SHP77 treated with DMSO at 0.1 percent for 48 hours (cell line): ENCODE measurements around the gene PIGL.
A peak's percentile ranks its signal among the peaks of the same experiment; 100 is the strongest.
"Not testable (repeated sequence)": the region's sequence is repeated elsewhere in the genome, so short reads cannot be mapped to it uniquely, and the experiment has no call there.

Experiments used
- DNase-seq: peaks from one replicate; lab custom pipeline; 2025; lab: John Stamatoyannopoulos, UW

The PIGL gene

GRCh38 chr17:16312061-16312460, 95.1 kb downstream of the PIGL start:
- DNase-seq = not testable (repeated sequence)

DNA sequence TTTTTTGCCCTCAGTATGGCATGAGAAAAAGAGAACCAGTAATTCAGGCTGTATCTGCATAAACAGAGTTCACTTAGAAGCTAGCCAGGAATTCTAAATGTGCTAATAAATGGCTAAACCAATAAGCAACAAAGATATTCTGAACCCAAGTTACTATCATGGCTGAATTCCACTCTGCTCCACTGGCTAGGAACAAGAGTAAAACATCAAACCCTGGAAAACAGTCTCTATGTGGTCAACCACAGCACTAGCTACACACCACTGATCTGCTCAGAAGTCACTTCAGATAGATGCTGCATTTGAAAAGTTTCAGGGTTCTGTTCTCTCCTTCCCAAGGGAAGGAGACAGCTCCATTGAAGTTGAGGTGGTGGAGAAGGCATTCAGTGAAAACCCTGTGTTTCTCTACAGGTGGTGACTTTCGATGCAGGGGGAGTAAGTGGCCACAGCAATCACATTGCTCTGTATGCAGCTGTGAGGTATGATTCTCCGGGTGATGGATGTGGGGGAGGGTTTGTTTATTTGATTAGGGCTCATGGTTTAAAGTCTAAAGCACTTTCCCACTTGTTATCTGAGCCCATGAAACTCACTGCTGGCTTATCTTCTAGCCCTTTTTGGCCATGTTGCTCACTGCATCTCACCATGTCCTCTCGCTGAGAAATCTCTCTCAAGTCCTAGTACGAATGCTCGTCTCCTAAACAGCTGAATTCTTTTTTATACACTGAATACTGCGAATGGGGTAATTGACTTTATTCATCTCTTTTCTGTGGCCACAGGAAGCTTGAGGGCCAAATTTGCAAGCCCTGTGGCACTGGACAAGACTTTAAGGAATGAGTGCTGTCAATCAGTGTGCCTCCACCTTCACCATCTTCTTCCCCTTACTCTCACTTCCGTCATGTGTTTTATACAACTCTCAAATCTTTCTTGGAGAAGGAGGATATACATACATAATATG, 96.4 kb downstream of the PIGL start:
- no peak for DNase-seq

- no peak for DNase-seq
Observed at GRCh38 chr17:16314189-16314588, 97.2 kb downstream of the PIGL start.

GRCh38 chr17:16314859-16315258, 97.8 kb downstream of the PIGL start:
- DNase-seq = no peak

GRCh38 chr17:16319969-16320368, 103.0 kb downstream of the PIGL start:
- DNase-seq = no peak

GRCh38 chr17:16322636-16323035, 105.6 kb downstream of the PIGL start:
- DNase-seq = no peak

DNA sequence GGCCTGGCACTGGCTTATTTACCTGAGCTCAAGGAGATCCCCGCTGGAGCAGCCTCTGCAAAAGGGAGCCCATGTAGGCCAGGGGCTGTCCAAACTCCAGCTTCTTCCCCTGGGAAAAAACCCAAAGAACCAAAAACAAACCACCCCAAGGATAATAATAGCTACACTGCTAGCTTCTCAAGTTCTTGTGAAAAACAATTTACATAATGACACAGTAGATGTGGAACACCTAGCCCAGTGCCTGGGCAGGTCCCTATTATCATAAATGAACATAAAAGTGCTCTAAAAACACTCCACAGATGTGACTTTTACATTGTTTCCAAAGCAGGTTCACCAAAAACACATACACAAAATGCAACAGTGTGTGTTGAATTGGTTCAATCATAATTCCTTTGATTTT, 109.0 kb downstream of the PIGL start:
- no peak for DNase-seq

DNA sequence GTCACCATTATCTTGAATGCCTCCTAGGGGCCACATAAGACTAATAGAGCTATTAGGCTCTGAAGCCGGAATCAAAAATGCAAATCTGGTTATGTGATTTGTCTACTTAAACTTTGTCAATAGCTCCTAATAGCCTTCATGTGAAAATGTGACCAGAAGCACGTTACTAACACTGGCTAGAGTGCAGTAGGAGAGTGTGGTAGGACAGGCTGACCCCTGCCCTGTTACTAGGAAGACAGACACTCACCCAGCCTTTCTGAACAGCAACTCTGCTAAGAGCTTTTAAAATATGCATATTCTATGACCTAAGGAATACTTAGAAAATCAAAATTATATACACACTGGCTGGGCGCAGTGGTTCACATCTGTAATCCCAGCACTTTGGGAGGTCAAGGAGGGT, 110.0 kb downstream of the PIGL start:
- no peak for DNase-seq

DNA sequence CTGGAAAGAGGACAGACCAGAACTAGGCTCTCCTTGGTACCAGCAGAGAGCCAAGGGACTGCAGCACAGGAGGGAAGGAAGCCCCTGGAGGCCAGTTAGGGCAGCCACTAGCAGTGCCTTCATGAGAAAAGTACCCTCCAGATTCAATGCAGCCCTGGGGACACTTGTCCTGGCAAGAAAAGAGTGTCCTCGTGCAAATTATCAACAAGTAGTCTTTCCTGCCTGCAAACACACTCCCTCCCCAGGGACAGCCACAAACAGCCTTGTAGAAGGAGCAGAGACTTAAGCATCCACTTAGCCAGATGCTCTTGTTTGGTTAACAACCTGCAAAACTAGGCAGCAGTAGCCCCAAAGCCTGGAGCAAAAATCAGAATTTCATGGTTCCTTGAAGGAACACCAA, 112.0 kb downstream of the PIGL start:
- DNase-seq = no peak

DNA sequence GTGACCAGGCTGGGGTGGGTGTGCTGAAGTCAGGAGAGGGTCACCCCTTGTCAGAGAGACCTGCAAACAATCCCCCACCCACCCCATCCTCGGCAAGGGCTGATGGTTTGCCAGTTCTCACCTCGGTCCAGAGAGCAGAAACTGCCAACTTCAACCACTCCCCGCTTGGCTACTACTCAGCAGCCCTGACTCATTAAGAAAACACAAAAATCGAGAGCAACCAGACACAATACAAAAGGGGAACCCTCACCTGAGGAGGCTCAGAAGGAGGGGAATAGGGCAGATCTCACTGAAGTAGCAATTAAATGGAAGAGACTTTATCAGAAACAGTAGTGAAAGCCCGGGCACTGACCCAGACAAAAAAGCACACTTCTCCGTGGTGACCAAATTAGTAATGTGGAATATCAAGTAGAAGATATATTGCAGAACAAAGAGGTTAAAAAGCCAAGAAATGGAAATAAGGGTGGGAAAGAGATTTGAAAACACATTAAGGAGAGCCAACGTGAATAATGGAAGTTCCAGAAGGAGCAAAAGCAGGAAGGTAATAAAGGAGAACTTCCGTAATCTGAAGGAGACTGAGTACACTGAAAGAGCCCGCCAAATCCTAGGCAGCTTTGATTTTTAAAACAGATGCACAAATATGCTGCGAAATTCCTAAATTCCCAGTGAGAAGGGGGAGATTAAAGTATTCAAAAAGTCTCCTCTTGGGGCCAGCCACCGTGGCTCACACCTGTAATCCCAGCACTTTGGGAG, 112.7 kb downstream of the PIGL start:
- DNase-seq = no peak

GRCh38 chr17:16338391-16338790, 121.4 kb downstream of the PIGL start:
- DNase-seq = no peak

GRCh38 chr17:16339402-16339801, 122.4 kb downstream of the PIGL start:
- DNase-seq = no peak

- DNase-seq = no peak
Observed at GRCh38 chr17:16339959-16340358, 122.9 kb downstream of the PIGL start.

- DNase-seq = no peak
Observed at GRCh38 chr17:16342979-16343378, 126.0 kb downstream of the PIGL start.

GRCh38 chr17:16343569-16343968, 126.6 kb downstream of the PIGL start:
- no peak for DNase-seq

GRCh38 chr17:16345565-16345964, 128.6 kb downstream of the PIGL start:
- DNase-seq = no peak

DNA sequence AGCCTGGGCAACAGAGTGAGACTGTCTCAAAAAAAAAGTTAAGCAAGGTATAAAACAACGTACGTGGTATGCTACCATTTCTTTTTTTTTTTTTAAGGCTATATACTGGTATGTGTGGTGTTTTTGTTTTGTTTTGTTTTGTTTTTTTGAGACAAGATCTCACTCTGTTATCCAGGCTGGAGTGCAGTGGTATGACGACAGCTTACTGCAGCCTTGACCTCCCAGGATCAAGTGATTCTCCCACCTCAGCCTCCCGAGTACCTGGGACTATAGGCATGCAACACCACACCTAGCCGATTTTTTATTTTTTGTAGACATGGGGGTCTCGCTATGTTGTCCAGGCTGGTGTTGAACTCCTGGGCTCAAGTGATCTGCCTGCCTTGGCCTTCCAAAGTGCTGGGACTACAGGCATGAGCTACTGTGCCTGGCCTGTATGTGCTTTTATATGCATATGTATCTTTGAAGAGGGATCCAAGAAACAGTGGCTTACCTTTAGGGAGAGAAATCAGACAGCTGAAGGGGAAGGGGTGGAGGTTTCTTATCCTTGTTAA, 129.8 kb downstream of the PIGL start:
- no peak for DNase-seq

- DNase-seq = no peak
Observed at GRCh38 chr17:16348586-16348985, 131.6 kb downstream of the PIGL start.

DNA sequence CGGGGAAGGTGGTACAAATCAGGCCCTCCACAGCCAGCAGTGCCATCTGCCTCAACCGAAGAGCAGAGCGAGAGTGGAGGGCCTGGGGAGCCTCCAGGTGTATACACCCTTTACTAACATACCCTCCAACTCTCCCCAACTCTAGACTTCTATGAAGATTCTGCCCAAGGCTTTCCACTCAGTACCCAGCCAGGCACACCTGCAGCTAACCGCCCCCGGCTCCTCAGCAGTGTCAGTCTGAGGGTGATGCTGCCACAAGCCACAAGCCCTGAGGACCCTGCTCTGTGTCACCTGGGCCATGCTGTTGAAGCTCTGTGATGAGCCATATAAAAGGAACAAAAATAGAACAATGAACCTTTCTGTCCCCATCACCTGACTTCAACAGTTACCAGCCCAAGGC, 132.4 kb downstream of the PIGL start:
- no peak for DNase-seq

- no peak for DNase-seq
Observed at GRCh38 chr17:16351831-16352230, 134.8 kb downstream of the PIGL start.

DNA sequence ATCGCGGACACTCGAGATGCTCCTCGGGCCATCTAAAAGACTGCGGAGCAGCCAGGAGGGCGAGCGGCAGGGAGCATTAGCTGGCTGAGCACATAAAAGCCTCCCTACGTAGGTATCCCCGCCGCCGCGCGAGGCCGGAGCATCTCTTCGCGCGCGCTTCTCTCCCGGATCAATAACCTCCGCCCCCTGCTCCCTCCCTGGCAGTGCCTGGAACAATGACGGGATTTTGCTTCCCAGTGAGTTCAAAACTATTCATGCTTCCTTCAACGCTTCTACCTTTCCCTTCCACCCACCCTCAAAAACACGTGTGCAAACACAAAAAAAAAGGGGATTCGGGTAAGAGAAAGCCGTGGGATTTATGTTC, 135.3 kb downstream of the PIGL start:
- DNase-seq = peak; percentile 97

DNA sequence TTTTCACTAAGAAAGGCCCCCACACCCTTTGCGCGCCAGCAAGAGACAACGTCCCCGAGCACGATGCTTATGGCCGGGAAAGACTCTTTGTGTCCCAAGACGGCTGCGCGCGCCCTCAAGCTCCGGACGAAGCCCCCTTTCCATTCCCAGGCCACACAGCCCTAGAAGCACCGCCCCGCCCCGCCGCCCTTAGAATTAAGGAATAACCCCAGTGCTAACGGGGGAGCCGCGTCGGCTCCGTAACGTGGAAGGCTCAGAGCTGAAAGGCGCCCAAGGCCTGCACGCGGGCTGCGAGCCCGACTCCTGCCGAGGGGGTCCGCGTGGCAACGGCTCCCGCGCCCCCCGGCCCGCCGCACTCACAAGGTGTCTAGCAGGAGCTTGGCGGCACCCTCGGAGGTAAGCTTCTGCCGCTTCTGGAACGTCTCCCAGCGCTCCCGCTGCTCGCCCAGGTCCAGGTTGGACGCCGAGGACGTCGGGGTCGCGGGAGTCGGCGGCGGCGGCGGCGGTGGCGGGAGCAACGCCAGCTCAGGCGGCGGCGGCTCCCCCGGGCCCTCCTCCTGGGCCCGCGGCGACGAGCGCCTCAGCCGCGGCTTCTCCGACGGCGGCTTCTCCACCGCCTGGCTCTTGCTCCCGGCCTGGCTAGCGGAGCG, 135.8 kb downstream of the PIGL start:
- DNase-seq = peak; percentile 97
